ENCODE data around the gene GGA2. TPM values are rescaled to one million over a fixed set of nuclear protein-coding genes. Genes with fewer than 3 reads are reported as not detected.
"Not testable (repeated sequence)": the region's sequence is repeated elsewhere in the genome, so short reads cannot be mapped to it uniquely, and the experiment has no call there.

GGA2 gene
- total RNA-seq, 2 experiments from 2014 or later = 91.0 to 96.9 TPM

DNA sequence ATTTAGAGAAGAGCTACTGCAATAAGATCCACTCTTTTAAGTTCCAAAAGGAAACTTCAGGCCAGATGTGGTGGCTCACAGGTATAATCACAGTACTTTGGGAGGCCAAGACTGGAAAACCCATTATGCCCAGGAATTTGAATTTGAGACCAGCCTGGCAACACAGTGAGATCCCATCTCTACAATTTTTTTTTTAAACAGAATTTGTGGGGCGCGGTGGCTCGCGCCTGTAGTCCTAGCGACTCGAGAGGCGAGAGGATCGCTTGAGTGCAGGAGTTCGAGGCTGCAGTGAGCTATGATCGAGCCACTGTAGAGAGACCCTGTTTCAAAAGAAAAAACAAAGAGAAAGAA, 58.1 kb downstream of the GGA2 start:
- no peaks in the 10 kb centered on the region for H3K27me3 Mint-ChIP-seq

DNA sequence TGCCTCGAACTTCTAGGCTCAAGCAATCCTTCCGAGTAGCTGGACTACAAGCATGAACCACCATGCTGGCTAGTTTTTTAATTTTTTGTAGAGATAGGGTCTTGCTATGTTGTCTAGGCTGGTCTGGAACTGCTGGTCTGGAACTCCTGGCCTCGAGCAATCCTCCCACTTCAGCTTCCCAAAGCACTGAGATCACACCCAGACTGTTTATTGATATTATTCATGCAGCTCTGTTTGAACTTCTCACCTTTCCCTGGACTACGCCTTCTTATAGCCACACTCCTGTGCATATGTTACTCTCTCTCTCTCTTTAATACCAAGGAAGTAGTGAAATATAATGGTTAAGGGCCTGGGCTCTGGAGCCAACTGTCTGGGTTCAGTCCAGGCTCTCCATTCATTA, 61.9 kb downstream of the GGA2 start:
- no peak for DNase-seq
- TF ChIP-seq, protein P1, sequence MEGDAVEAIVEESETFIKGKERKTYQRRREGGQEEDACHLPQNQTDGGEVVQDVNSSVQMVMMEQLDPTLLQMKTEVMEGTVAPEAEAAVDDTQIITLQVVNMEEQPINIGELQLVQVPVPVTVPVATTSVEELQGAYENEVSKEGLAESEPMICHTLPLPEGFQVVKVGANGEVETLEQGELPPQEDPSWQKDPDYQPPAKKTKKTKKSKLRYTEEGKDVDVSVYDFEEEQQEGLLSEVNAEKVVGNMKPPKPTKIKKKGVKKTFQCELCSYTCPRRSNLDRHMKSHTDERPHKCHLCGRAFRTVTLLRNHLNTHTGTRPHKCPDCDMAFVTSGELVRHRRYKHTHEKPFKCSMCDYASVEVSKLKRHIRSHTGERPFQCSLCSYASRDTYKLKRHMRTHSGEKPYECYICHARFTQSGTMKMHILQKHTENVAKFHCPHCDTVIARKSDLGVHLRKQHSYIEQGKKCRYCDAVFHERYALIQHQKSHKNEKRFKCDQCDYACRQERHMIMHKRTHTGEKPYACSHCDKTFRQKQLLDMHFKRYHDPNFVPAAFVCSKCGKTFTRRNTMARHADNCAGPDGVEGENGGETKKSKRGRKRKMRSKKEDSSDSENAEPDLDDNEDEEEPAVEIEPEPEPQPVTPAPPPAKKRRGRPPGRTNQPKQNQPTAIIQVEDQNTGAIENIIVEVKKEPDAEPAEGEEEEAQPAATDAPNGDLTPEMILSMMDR (IDR thresholded peaks at IDR 0.05) = no peak
- H3K27ac Mint-ChIP-seq = no peak overlapping the region
- H3K9me3 Mint-ChIP-seq = no peaks in the 10 kb centered on the region
- no peak for ATAC-seq
- intact Hi-C loops (cut with micrococcal nuclease) = no loop called here
- H3K4me3 Mint-ChIP-seq = no peak overlapping the region
- H3K4me1 Mint-ChIP-seq (ENCODE audit: low read depth) = peaks cover 18% of the 10 kb centered on the region
- H3K27me3 Mint-ChIP-seq = no peaks in the 10 kb centered on the region
- CTCF ChIA-PET = interaction anchor here (1.0 to 1.1 kb wide), 2 partner anchors 11 to 13 kb away, joined by 4 to 5 read pairs; no protein-coding TSS in a partner anchor
- H3K36me3 Mint-ChIP-seq (ENCODE audit: low read depth) = peaks cover 4% of the 10 kb centered on the region
- POLR2A ChIA-PET = no interaction called here

More for the DNA sequence above, 58.1 kb downstream of the GGA2 start:
- Mint-ChIP-seq H3K9me3 (no peaks in the 10 kb centered on the region), H3K4me1 (ENCODE audit: low read depth) (peaks cover 18% of the 10 kb centered on the region), H3K36me3 (ENCODE audit: low read depth) (no peaks in the 10 kb centered on the region), H3K27ac (peak overlapping the region; percentile 90), H3K4me3 (peak overlapping the region; percentile 86)
- TF ChIP-seq, protein P1 (IDR thresholded peaks at IDR 0.05) = no peak
- no peak for ATAC-seq
- CTCF ChIA-PET = interaction anchor here (4.3 kb wide), 1 partner anchor 17 kb away, joined by 47 read pairs; no protein-coding TSS in a partner anchor
- intact Hi-C loops (cut with micrococcal nuclease) = no loop called here
- POLR2A ChIA-PET = interaction anchor here (0.7 to 1.4 kb wide), 5 partner anchors 13 to 189 kb away, joined by 3 to 4 read pairs (median 3); partner anchors contain the start of genes DCTN5 and PALB2
- no peak for DNase-seq

DNA sequence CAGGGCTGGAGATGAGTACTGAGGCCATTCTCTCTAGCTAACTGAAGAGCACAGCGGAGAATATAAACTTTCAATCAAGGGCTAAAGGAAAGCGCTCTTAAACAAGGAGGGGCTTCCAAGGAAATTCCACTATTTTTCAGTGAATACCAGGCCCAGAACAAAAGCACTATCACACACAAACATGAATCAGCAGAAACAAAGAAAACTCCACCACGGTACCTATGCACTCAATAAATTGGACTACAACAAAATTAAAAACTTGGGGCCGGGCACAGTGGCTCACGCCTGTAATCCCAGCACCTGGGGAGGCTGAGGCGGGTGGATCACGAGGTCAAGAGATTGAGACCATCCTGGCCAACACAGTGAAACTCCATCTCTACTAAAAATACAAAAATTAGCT, 72.8 kb downstream of the GGA2 start:
- H3K9me3 Mint-ChIP-seq; H3K4me3 Mint-ChIP-seq; intact Hi-C loops (cut with micrococcal nuclease); POLR2A ChIA-PET; H3K27ac Mint-ChIP-seq; DNase-seq; H3K27me3 Mint-ChIP-seq; ATAC-seq; H3K4me1 Mint-ChIP-seq (ENCODE audit: low read depth): not testable (repeated sequence)
- H3K36me3 Mint-ChIP-seq (ENCODE audit: low read depth) = peaks cover 18% of the 10 kb centered on the region
- CTCF ChIA-PET = interaction anchor here (0.7 to 7.0 kb wide), 6 partner anchors 10 to 539 kb away, joined by 3 to 113 read pairs (median 24); partner anchors contain the start of genes COG7 and SCNN1G

DNA sequence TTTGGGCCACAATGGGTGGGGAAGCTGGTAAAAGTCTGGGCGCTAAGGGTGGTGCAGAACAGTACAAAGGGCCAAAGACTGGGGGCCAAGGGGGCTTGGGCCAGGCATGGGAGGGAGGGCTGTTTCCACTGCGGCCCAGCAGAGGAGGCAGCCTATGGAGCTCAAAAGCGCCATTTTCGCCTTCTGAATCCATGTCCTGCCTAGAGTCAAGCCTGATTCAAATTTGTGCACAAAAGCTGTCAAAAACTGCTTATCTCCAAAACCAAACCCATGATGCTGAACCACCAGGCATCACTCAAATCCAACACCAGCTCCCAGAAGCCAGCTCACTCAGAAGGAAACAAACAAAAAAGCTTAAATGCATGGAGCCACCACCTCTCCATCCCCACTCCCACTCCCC, 73.3 kb downstream of the GGA2 start:
- Mint-ChIP-seq H3K27ac (no peak overlapping the region), H3K4me3 (no peak overlapping the region), H3K36me3 (ENCODE audit: low read depth) (peaks cover 18% of the 10 kb centered on the region), H3K27me3 (no peaks in the 10 kb centered on the region), H3K9me3 (no peaks in the 10 kb centered on the region), H3K4me1 (ENCODE audit: low read depth) (peaks cover 2% of the 10 kb centered on the region)
- CTCF ChIA-PET = interaction anchor here (0.6 to 7.0 kb wide), 10 partner anchors 11 to 538 kb away, joined by 3 to 113 read pairs (median 4); partner anchors contain the start of genes COG7 and SCNN1G
- DNase-seq (no peak), ATAC-seq (no peak)
- intact Hi-C loops (cut with micrococcal nuclease) = no loop called here
- POLR2A ChIA-PET = no interaction called here
- TF ChIP-seq, protein P1 (IDR thresholded peaks at IDR 0.05) = no peak

DNA sequence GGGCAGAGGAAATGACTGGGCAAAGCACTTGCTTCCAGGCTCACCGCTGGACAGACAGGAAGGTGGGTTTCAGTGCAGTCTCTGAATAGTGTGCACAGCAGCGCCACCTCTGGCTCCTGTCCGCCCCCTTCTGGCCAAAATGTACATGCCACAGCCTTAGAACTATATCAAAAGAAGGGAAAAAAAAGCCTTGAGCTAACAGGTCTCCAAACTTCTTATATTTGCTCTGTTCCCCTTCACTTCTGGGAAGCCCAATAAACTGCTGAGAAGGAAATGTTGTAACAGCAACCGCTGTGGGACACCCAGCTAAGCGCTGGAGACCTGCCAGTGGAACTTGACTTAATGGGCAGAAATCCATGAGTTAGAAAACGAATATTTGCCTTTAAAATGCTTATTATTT, 74.8 kb downstream of the GGA2 start:
- ATAC-seq = peak; percentile 94
- no peaks in the 10 kb centered on the region for H3K9me3 Mint-ChIP-seq
- POLR2A ChIA-PET = no interaction called here
- no peak overlapping the region for H3K27ac Mint-ChIP-seq
- H3K27me3 Mint-ChIP-seq = no peaks in the 10 kb centered on the region
- intact Hi-C loops (cut with micrococcal nuclease) = no loop called here
- H3K36me3 Mint-ChIP-seq (ENCODE audit: low read depth) = peaks cover 18% of the 10 kb centered on the region
- CTCF ChIA-PET = interaction anchor here (0.6 to 7.0 kb wide), 54 partner anchors 10 to 817 kb away, joined by 3 to 113 read pairs (median 4); partner anchors contain the start of genes COG7, NDUFAB1 and SCNN1G
- TF ChIP-seq, protein P1 (IDR thresholded peaks at IDR 0.05) = peak; percentile 82
- peak; percentile 85 for DNase-seq
- H3K4me1 Mint-ChIP-seq (ENCODE audit: low read depth) = peaks cover 2% of the 10 kb centered on the region
- H3K4me3 Mint-ChIP-seq = no peak overlapping the region

All from activated CD8-positive, alpha-beta T cell treated with anti-CD3 and anti-CD28 coated beads for 36 hours (primary cell).